H1 (cell line): ENCODE measurements around the gene CD34. TPM values are rescaled to one million over a fixed set of nuclear protein-coding genes. Genes with fewer than 3 reads are reported as not detected.

Experiments used
- CTCF ChIA-PET: fragments of 300-600 bp; sonication (Branson Sonifier 250); formaldehyde crosslinking; loops from one replicate; lab custom pipeline; 2021; ENCODE audit not compliant: partially characterized antibody; lab: Charles Lee
- POLR2A ChIA-PET: fragments of 300-600 bp; sonication (Branson Sonifier 250); formaldehyde crosslinking; loops from one replicate; lab custom pipeline; 2021; ENCODE audit warnings: inconsistent platforms; ENCODE audit not compliant: partially characterized antibody; lab: Charles Lee
- DNase-seq, 2 experiments: peaks; one replicate each; pipeline versions ENCODE4 v3.0.0 to v3.0.0-alpha.2; 2010 to 2022; ENCODE audit warnings: low spot score in 2 of 2, low read depth in 1 of 2, mixed read lengths in 1 of 2
- FAIRE-seq: peaks from 2 replicates; lab custom pipeline; 2011; peaks lifted over from hg19 to GRCh38; lab: Jason Lieb, UNC
- H2AFZ ChIP-seq: 2 replicates; pipeline ENCODE4 v1.8.1; 2012; ENCODE audit warnings: low read length, inconsistent platforms
- H2AK5ac ChIP-seq: 2 replicates; pipeline ENCODE4 v1.6.1; 2013; ENCODE audit warnings: low read depth, low read length
- H2BK120ac ChIP-seq: replicated peaks from 2 replicates; pipeline ENCODE3; 2013; ENCODE audit warnings: low read depth, low read length, inconsistent platforms
- H2BK12ac ChIP-seq: 2 replicates; pipeline ENCODE4 v1.6.1; 2013; ENCODE audit warnings: low read depth, low read length
- H2BK15ac ChIP-seq: 2 replicates; pipeline ENCODE4 v1.6.1; 2013; ENCODE audit warnings: low read length
- H2BK20ac ChIP-seq: 2 replicates; pipeline ENCODE4 v1.6.1; 2013; ENCODE audit warnings: low read length
- H2BK5ac ChIP-seq: 2 replicates; pipeline ENCODE4 v1.6.1; 2013; ENCODE audit warnings: low read depth, low read length
- H3K14ac ChIP-seq: 2 replicates; pipeline ENCODE4 v1.6.1; 2013; ENCODE audit warnings: inconsistent platforms; ENCODE audit not compliant: insufficient read length
- H3K18ac ChIP-seq: 2 replicates; pipeline ENCODE4 v1.6.1; 2013; ENCODE audit warnings: low read length; ENCODE audit errors: extremely low read depth
- H3K23ac ChIP-seq: 2 replicates; pipeline ENCODE4 v1.6.1; 2013; ENCODE audit warnings: inconsistent platforms; ENCODE audit not compliant: insufficient read length
- H3K23me2 ChIP-seq: 2 replicates; pipeline ENCODE4 v1.6.1; 2013; ENCODE audit warnings: low read depth, low read length
- H3K27ac ChIP-seq: 2 replicates; pipeline ENCODE4 v1.6.1; 2011; ENCODE audit warnings: low read depth, low read length, inconsistent platforms
- H3K27me3 ChIP-seq, 4 experiments: replicated peaks in 1 of 4; 1 replicate in 1 of 4; 2 replicates in 3 of 4; pipeline versions ENCODE4 v1.6.1 to v1.8.1; 2011 to 2013; ENCODE audit warnings: low read length in 3 of 4, mild to moderate bottlenecking in 3 of 4, inconsistent platforms in 2 of 4, mixed read lengths in 2 of 4, moderate library complexity in 1 of 4; ENCODE audit not compliant: control insufficient read depth in 3 of 4, insufficient read depth in 3 of 4; ENCODE audit errors: extremely low read depth in 1 of 4
- H3K36me3 ChIP-seq, 4 experiments: 2 replicates each; pipeline versions ENCODE4 v1.6.1 to v1.8.1; 2011 to 2013; ENCODE audit warnings: mild to moderate bottlenecking in 4 of 4, low read length in 3 of 4, moderate library complexity in 2 of 4, control low read depth in 1 of 4, inconsistent platforms in 1 of 4; ENCODE audit not compliant: insufficient read depth in 4 of 4, control insufficient read depth in 2 of 4
- H3K4ac ChIP-seq: replicated peaks from 2 replicates; pipeline ENCODE3; 2013; ENCODE audit warnings: low read length, low read depth, mixed read lengths, inconsistent platforms; ENCODE audit not compliant: insufficient read length
- H3K4me1 ChIP-seq, 4 experiments: replicated peaks in 1 of 4; 1 replicate in 1 of 4; 2 replicates in 3 of 4; pipeline versions ENCODE4 v1.6.1 to v1.8.1; 2011 to 2013; ENCODE audit warnings: low read length in 3 of 4, inconsistent platforms in 2 of 4, mixed read lengths in 1 of 4; ENCODE audit not compliant: insufficient read depth in 4 of 4, control insufficient read depth in 3 of 4
- H3K4me2 ChIP-seq, 2 experiments: 2 replicates each; pipeline versions ENCODE4 v1.6.1 to v1.8.1; 2011 to 2013; ENCODE audit warnings: low read depth in 2 of 2, low read length in 2 of 2, control low read depth in 1 of 2, inconsistent platforms in 1 of 2, mild to moderate bottlenecking in 1 of 2; ENCODE audit not compliant: insufficient read depth in 1 of 2
- H3K4me3 ChIP-seq, 4 experiments: fragments of 200-600, 300-600 bp in 1 of 4; sonication (generic), shearing (Covaris generic), sonication (Bioruptor Twin) in 1 of 4; 2 replicates each; pipeline versions ENCODE4 v1.5.1 to v1.8.1; 2011 to 2016; ENCODE audit warnings: low read length in 4 of 4, low read depth in 3 of 4, control low read depth in 2 of 4, inconsistent platforms in 2 of 4, mild to moderate bottlenecking in 2 of 4, mixed read lengths in 1 of 4, moderate library complexity in 1 of 4; ENCODE audit not compliant: insufficient read depth in 2 of 4; ENCODE audit errors: extremely low read depth in 1 of 4
- H3K56ac ChIP-seq: replicated peaks from 2 replicates; pipeline ENCODE3; 2013; ENCODE audit warnings: low read depth, mild to moderate bottlenecking, mixed read lengths, low read length, inconsistent platforms; ENCODE audit not compliant: insufficient read length
- H3K79me1 ChIP-seq: 2 replicates; pipeline ENCODE4 v1.6.1; 2013; ENCODE audit warnings: low read depth, low read length, control low read depth
- H3K79me2 ChIP-seq, 2 experiments: 2 replicates each; pipeline versions ENCODE4 v1.6.1 to v1.8.1; 2012 to 2013; ENCODE audit warnings: low read length in 2 of 2, mild to moderate bottlenecking in 2 of 2, inconsistent platforms in 1 of 2; ENCODE audit not compliant: insufficient read depth in 2 of 2, control insufficient read depth in 1 of 2
- H3K9ac ChIP-seq, 4 experiments: replicated peaks in 1 of 4; 1 replicate in 1 of 4; 2 replicates in 3 of 4; pipeline versions ENCODE4 v1.6.1 to v1.8.1; 2011 to 2013; ENCODE audit warnings: low read depth in 3 of 4, low read length in 3 of 4, control low read depth in 2 of 4, mild to moderate bottlenecking in 2 of 4, moderate library complexity in 2 of 4, inconsistent platforms in 1 of 4; ENCODE audit errors: extremely low read depth in 1 of 4
- H3K9me3 ChIP-seq, 2 experiments: 2 replicates each; pipeline versions ENCODE4 v1.6.1 to v1.8.1; 2012 to 2013; ENCODE audit warnings: mild to moderate bottlenecking in 2 of 2, moderate library complexity in 2 of 2, control low read depth in 1 of 2, inconsistent platforms in 1 of 2, low read depth in 1 of 2, low read length in 1 of 2, mixed read lengths in 1 of 2; ENCODE audit not compliant: insufficient read depth in 2 of 2
- H4K20me1 ChIP-seq, 2 experiments: replicated peaks in 1 of 2; 2 replicates each; pipeline versions ENCODE3 to v1.8.1; 2011 to 2013; ENCODE audit warnings: inconsistent platforms in 2 of 2, low read length in 2 of 2, mild to moderate bottlenecking in 1 of 2; ENCODE audit not compliant: insufficient read depth in 2 of 2, control insufficient read depth in 1 of 2
- H4K5ac ChIP-seq: 2 replicates; pipeline ENCODE4 v1.6.1; 2013; ENCODE audit warnings: low read length, low read depth, mixed read lengths, inconsistent platforms; ENCODE audit not compliant: insufficient read length
- H4K8ac ChIP-seq: 2 replicates; pipeline ENCODE4 v1.8.0; 2013; ENCODE audit warnings: mild to moderate bottlenecking, moderate library complexity, low read length, inconsistent platforms; ENCODE audit not compliant: insufficient read depth; ENCODE audit errors: extremely low read depth
- H4K91ac ChIP-seq: replicated peaks from 2 replicates; pipeline ENCODE3; 2013; ENCODE audit warnings: low read length, mixed read lengths, inconsistent platforms; ENCODE audit not compliant: insufficient read length
- BACH1 ChIP-seq: IDR thresholded peaks from 2 replicates; pipeline ENCODE4 v1.6.1; 2012; ENCODE audit warnings: low read length, improper control_type of control experiment
- BCL11A ChIP-seq, 2 experiments: IDR thresholded peaks; one replicate each; pipeline ENCODE4 v1.6.1; 2011; ENCODE audit warnings: low read depth in 2 of 2, low read length in 2 of 2, mild to moderate bottlenecking in 2 of 2
- BRCA1 ChIP-seq: IDR thresholded peaks from 2 replicates; pipeline ENCODE4 v1.6.1; 2012; ENCODE audit warnings: low read depth, low read length, improper control_type of control experiment
- CEBPB ChIP-seq: IDR thresholded peaks from 2 replicates; pipeline ENCODE4 v1.6.1; 2012; ENCODE audit warnings: low read depth, low read length
- JUND ChIP-seq: IDR thresholded peaks from 2 replicates; pipeline ENCODE4 v1.6.1; 2011; ENCODE audit warnings: mild to moderate bottlenecking, improper control_type of control experiment, low read length
- KDM1A ChIP-seq: fragments of 200-600, 300-600 bp; sonication (generic); IDR thresholded peaks from 2 replicates; pipeline ENCODE4 v1.7.1; 2016; ENCODE audit warnings: mild to moderate bottlenecking, low read length, borderline replicate concordance
- MAFK ChIP-seq: IDR thresholded peaks from 2 replicates; pipeline ENCODE4 v1.6.1; 2012; ENCODE audit warnings: low read depth, mild to moderate bottlenecking, improper control_type of control experiment, low read length
- NRF1 ChIP-seq: IDR thresholded peaks from 2 replicates; pipeline ENCODE4 v1.6.1; 2011; ENCODE audit warnings: mild to moderate bottlenecking, low read depth, low read length, improper control_type of control experiment
- RBBP5 ChIP-seq: IDR thresholded peaks from 2 replicates; pipeline ENCODE4 v1.7.1; 2012; ENCODE audit warnings: low read depth, mild to moderate bottlenecking, inconsistent platforms, low read length, moderate library complexity, borderline replicate concordance
- RFX5 ChIP-seq: IDR thresholded peaks from 2 replicates; pipeline ENCODE4 v1.6.1; 2011; ENCODE audit warnings: low read depth, low read length, improper control_type of control experiment, borderline replicate concordance
- TCF12 ChIP-seq: IDR thresholded peaks from 2 replicates; pipeline ENCODE4 v1.6.1; 2011; ENCODE audit warnings: low read depth, mild to moderate bottlenecking, low read length
- TEAD4 ChIP-seq: IDR thresholded peaks from 2 replicates; pipeline ENCODE4 v1.6.1; 2012; ENCODE audit warnings: low read depth, low read length, inconsistent platforms, mixed read lengths
- WGBS, 2 experiments: shearing (Covaris generic) in 1 of 2; methylation state at CpG; one replicate each; pipeline versions ENCODE4 v1.1.6 to v1.1.7; 2013 to 2015; ENCODE audit warnings: low lambda C conversion rate in 2 of 2, mixed read lengths in 2 of 2, inconsistent platforms in 1 of 2, low coverage in 1 of 2, missing lambda C conversion rate in 1 of 2; ENCODE audit not compliant: insufficient replicate concordance in 2 of 2, insufficient coverage in 1 of 2, insufficient read length in 1 of 2; ENCODE audit errors: extremely low coverage in 1 of 2, missing lambda C conversion rate in 1 of 2; 5-methylcytosine and 5-hydroxymethylcytosine counted together
- polyA plus RNA-seq, 7 experiments: library from polyadenylated mRNA; depleted of rRNA in 3 of 7; stranded (reverse) in 5 of 7; unstranded in 2 of 7; fragments of >200 nt in 5 of 7; fragments of 200-250 nt in 2 of 7; gene quantifications; 1 replicate in 5 of 7; 2 replicates in 1 of 7; 4 replicates in 1 of 7; pipeline versions ENCODE4 v1.2.1 to v1.2.3, GENCODE V29; 2011 to 2013; ENCODE audit warnings: missing spikeins in 2 of 7, mixed read lengths in 2 of 7
- total RNA-seq: library from RNA; stranded (reverse); fragmentation: NEBNext Ultra II Directional; extraction: Animal tissue kit (Norgen Biotek cat#: 25700); gene quantifications from 2 replicates; pipeline ENCODE4 v1.2.1, GENCODE V29; 2021
- TF ChIP-seq, protein P1 (sequence below), 3 experiments: IDR thresholded peaks; 1 replicate in 2 of 3; 2 replicates in 1 of 3; pipeline versions ENCODE4 v1.5.1 to v1.6.1; 2011; ENCODE audit warnings: low read length in 3 of 3, mild to moderate bottlenecking in 3 of 3, inconsistent platforms in 2 of 3, low read depth in 1 of 3, moderate library complexity in 1 of 3; ENCODE audit not compliant: insufficient read depth in 1 of 3; ENCODE audit errors: control extremely low read depth in 1 of 3

Gene CD34
- total and polyA plus RNA-seq, 2 of the 8 experiments (the other 6 are each of a cell fraction or from before 2014, with no cell fraction given): 0.39 to 0.54 TPM

DNA sequence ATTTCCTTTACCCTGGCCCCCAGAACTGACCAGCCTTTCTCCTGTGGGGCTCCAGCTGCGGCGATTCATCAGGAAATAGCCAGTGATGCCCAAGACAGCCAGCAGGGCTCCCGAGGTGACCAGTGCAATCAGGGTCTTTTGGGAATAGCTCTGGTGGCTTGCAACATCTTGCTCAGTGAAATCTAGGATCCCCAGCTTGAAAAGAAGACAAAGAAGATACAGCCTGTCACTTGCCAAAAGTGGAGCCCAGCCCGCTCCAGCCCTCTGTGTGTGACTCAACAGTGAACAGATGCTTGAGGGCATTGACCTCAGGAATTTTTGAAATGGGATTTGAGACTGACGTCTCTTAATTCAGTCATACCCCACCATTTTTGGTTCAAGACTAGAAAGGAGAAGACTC lies 22.3 kb downstream of the CD34 start:
- no peak overlapping the region for H2BK120ac ChIP-seq
- H3K9me3 ChIP-seq: no peaks in the 10 kb centered on the region
- no peaks in the 10 kb centered on the region; a peak in 1 of 7 replicates for H3K4me1 ChIP-seq
- no peak overlapping the region for H2BK15ac ChIP-seq
- no peak overlapping the region for H3K4ac ChIP-seq
- DNase-seq (no peak), FAIRE-seq (no peak)
- no peaks in the 10 kb centered on the region for H3K36me3 ChIP-seq
- H2AK5ac ChIP-seq: no peak overlapping the region
- H3K23me2 ChIP-seq: no peaks in the 10 kb centered on the region
- H2BK20ac ChIP-seq: no peak overlapping the region
- ChIA-PET CTCF (interaction anchor here (0.7 to 10.0 kb wide), 16 partner anchors 9 to 110 kb away, joined by 3 to 223 read pairs (median 4); no protein-coding TSS in a partner anchor), POLR2A (no interaction called here)
- H4K91ac ChIP-seq: no peak overlapping the region
- no peak overlapping the region for H4K5ac ChIP-seq
- H2BK5ac ChIP-seq: no peak overlapping the region
- H3K23ac ChIP-seq: no peak overlapping the region
- no peak overlapping the region for H3K9ac ChIP-seq
- H3K4me2 ChIP-seq: no peak overlapping the region
- no peak overlapping the region for H3K27ac ChIP-seq
- H3K79me2 ChIP-seq: no peaks in the 10 kb centered on the region
- no peaks in the 10 kb centered on the region; a peak in 2 of 7 replicates for H3K27me3 ChIP-seq
- H3K14ac ChIP-seq: no peak overlapping the region
- H2BK12ac ChIP-seq: no peak overlapping the region
- no peak overlapping the region for H3K4me3 ChIP-seq
- H3K56ac ChIP-seq: no peak overlapping the region
- H3K79me1 ChIP-seq: no peaks in the 10 kb centered on the region
- H3K18ac ChIP-seq: no peak overlapping the region
- H2AFZ ChIP-seq: no peak overlapping the region
- WGBS, 2 experiments: 88% methylated on average over 5 of the region's 5 CpGs; no CpG with 5 or more reads in 1 of the 2 experiments
- H4K8ac ChIP-seq: no peak overlapping the region
- no peaks in the 10 kb centered on the region for H4K20me1 ChIP-seq
- TF ChIP-seq, protein P1, sequence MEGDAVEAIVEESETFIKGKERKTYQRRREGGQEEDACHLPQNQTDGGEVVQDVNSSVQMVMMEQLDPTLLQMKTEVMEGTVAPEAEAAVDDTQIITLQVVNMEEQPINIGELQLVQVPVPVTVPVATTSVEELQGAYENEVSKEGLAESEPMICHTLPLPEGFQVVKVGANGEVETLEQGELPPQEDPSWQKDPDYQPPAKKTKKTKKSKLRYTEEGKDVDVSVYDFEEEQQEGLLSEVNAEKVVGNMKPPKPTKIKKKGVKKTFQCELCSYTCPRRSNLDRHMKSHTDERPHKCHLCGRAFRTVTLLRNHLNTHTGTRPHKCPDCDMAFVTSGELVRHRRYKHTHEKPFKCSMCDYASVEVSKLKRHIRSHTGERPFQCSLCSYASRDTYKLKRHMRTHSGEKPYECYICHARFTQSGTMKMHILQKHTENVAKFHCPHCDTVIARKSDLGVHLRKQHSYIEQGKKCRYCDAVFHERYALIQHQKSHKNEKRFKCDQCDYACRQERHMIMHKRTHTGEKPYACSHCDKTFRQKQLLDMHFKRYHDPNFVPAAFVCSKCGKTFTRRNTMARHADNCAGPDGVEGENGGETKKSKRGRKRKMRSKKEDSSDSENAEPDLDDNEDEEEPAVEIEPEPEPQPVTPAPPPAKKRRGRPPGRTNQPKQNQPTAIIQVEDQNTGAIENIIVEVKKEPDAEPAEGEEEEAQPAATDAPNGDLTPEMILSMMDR (IDR thresholded peaks at IDR 0.05; ENCODE audit: control extremely low read depth in 1 of 3, insufficient read depth in 1 of 3, low read depth in 1 of 3, low read length in 3 of 3): peak; percentile 26 to 34 (median 33); a peak in 3 of 4 replicates
- TF ChIP-seq KDM1A (no peak), BCL11A (IDR thresholded peaks at IDR 0.05; ENCODE audit: low read depth in 2 of 2, low read length in 2 of 2) (no peak), CEBPB (0 out of 2 replicates have a peak, but pooled peaks have one; percentile 2), BACH1 (no peak), JUND (no peak), TEAD4 (no peak), MAFK (no peak), TCF12 (no peak), RFX5 (no peak), NRF1 (no peak), RBBP5 (no peak), BRCA1 (no peak)
